Subcutaneous abdominal adipose tissue (tissue), 5 donors: Measurements from ENCODE around the gene IFNAR1.

Experiments
- H3K27ac ChIP-seq: one replicate; pipeline ENCODE4 v1.7.0; 2013; ENCODE audit warnings: low read depth, mild to moderate bottlenecking, inconsistent platforms, low read length, moderate library complexity
- H3K27me3 ChIP-seq, 5 donors: one replicate each; pipeline ENCODE4 v1.7.0; 2013; ENCODE audit warnings: low read length in 5 of 5, inconsistent platforms in 1 of 5; ENCODE audit not compliant: control insufficient read depth in 5 of 5, insufficient read depth in 4 of 5
- H3K36me3 ChIP-seq, 5 donors: one replicate each; pipeline ENCODE4 v1.7.0; 2013; ENCODE audit warnings: low read length in 5 of 5; ENCODE audit not compliant: control insufficient read depth in 5 of 5, insufficient read depth in 5 of 5
- H3K4me1 ChIP-seq, 5 donors: one replicate each; pipeline ENCODE4 v1.7.0; 2013; ENCODE audit warnings: low read length in 5 of 5, mild to moderate bottlenecking in 3 of 5, moderate library complexity in 1 of 5; ENCODE audit not compliant: control insufficient read depth in 5 of 5, insufficient read depth in 5 of 5
- H3K4me3 ChIP-seq, 5 donors: one replicate each; pipeline ENCODE4 v1.7.0; 2013; ENCODE audit warnings: low read length in 5 of 5, low read depth in 1 of 5
- H3K9ac ChIP-seq, 5 donors: one replicate each; pipeline ENCODE4 v1.7.0; 2013; ENCODE audit warnings: low read length in 5 of 5, mild to moderate bottlenecking in 4 of 5, moderate library complexity in 3 of 5
- H3K9me3 ChIP-seq, 5 donors: one replicate each; pipeline ENCODE4 v1.7.0; 2013; ENCODE audit warnings: low read length in 5 of 5; ENCODE audit not compliant: control insufficient read depth in 5 of 5
- donor health status: healthy.
- donor health status: healthy.
- donor health status: healthy.
- donor health status: healthy.
- donor health status: healthy.

Gene IFNAR1

GRCh38 chr21:33305344-33305671, 19.5 kb upstream of the IFNAR1 start:
- Histone ChIP-seq H3K27me3 (no peaks in the 10 kb centered on the region), H3K27ac (no peak overlapping the region), H3K9ac (no peak overlapping the region), H3K9me3 (no peaks in the 10 kb centered on the region), H3K36me3 (no peaks in the 10 kb centered on the region), H3K4me3 (no peak overlapping the region), H3K4me1 (peaks cover 0 to 24% (median 9%) of the 10 kb centered on the region in 5 donors)

GRCh38 chr21:33305938-33306337, 18.8 kb upstream of the IFNAR1 start:
- Histone ChIP-seq H3K27ac (no peak overlapping the region), H3K4me1 (peaks cover 0 to 19% (median 4%) of the 10 kb centered on the region in 5 donors), H3K27me3 (no peaks in the 10 kb centered on the region), H3K36me3 (no peaks in the 10 kb centered on the region), H3K9me3 (no peaks in the 10 kb centered on the region), H3K4me3 (no peak overlapping the region), H3K9ac (no peak overlapping the region)

- H3K9me3 ChIP-seq: no peaks in the 10 kb centered on the region
- H3K9ac ChIP-seq: no peak overlapping the region
- H3K27ac ChIP-seq: no peak overlapping the region
- peaks cover 0 to 8% (median 0%) of the 10 kb centered on the region in 5 donors for H3K4me1 ChIP-seq
- H3K36me3 ChIP-seq: no peaks in the 10 kb centered on the region
- no peak overlapping the region for H3K4me3 ChIP-seq
- H3K27me3 ChIP-seq: no peaks in the 10 kb centered on the region
These were observed 15.9 kb upstream of the IFNAR1 start for GRCh38 chr21:33308586-33309490.

GRCh38 chr21:33309778-33310177, 15.0 kb upstream of the IFNAR1 start:
- H3K27ac ChIP-seq: no peak overlapping the region
- H3K4me3 ChIP-seq: no peak overlapping the region
- H3K9me3 ChIP-seq: no peaks in the 10 kb centered on the region
- H3K4me1 ChIP-seq: peaks cover 0 to 8% (median 0%) of the 10 kb centered on the region in 5 donors
- H3K9ac ChIP-seq: no peak overlapping the region
- no peaks in the 10 kb centered on the region for H3K36me3 ChIP-seq
- H3K27me3 ChIP-seq: no peaks in the 10 kb centered on the region

- Histone ChIP-seq H3K4me1 (peaks cover 0 to 12% (median 0%) of the 10 kb centered on the region in 5 donors), H3K27ac (no peak overlapping the region), H3K36me3 (no peaks in the 10 kb centered on the region), H3K9me3 (no peaks in the 10 kb centered on the region), H3K4me3 (no peak overlapping the region), H3K9ac (no peak overlapping the region), H3K27me3 (no peaks in the 10 kb centered on the region)
These were observed 12.6 kb upstream of the IFNAR1 start for GRCh38 chr21:33312121-33312520.

GRCh38 chr21:33313183-33313582, 11.6 kb upstream of the IFNAR1 start:
- H3K27me3 ChIP-seq: no peaks in the 10 kb centered on the region
- H3K4me1 ChIP-seq: peaks cover 0 to 12% (median 0%) of the 10 kb centered on the region in 5 donors
- H3K9me3 ChIP-seq: no peaks in the 10 kb centered on the region
- no peak overlapping the region for H3K9ac ChIP-seq
- H3K27ac ChIP-seq: no peak overlapping the region
- H3K36me3 ChIP-seq: no peaks in the 10 kb centered on the region
- no peak overlapping the region for H3K4me3 ChIP-seq

- no peaks in the 10 kb centered on the region for H3K27me3 ChIP-seq
- H3K4me1 ChIP-seq: peaks cover 0 to 12% (median 0%) of the 10 kb centered on the region in 5 donors
- H3K4me3 ChIP-seq: no peak overlapping the region
- no peaks in the 10 kb centered on the region for H3K36me3 ChIP-seq
- H3K27ac ChIP-seq: no peak overlapping the region
- no peak overlapping the region for H3K9ac ChIP-seq
- no peaks in the 10 kb centered on the region for H3K9me3 ChIP-seq
These were observed 11.2 kb upstream of the IFNAR1 start for GRCh38 chr21:33313611-33314010.

GRCh38 chr21:33314111-33314510, 10.7 kb upstream of the IFNAR1 start:
- Histone ChIP-seq H3K4me3 (no peak overlapping the region), H3K27ac (no peak overlapping the region), H3K36me3 (no peaks in the 10 kb centered on the region), H3K9ac (no peak overlapping the region), H3K4me1 (peaks cover 0 to 7% (median 0%) of the 10 kb centered on the region in 5 donors), H3K9me3 (no peaks in the 10 kb centered on the region), H3K27me3 (no peaks in the 10 kb centered on the region)

GRCh38 chr21:33315946-33316710, 8.6 kb upstream of the IFNAR1 start:
- Histone ChIP-seq H3K9me3 (no peaks in the 10 kb centered on the region), H3K36me3 (no peaks in the 10 kb centered on the region), H3K9ac (no peak overlapping the region), H3K27ac (no peak overlapping the region), H3K27me3 (no peaks in the 10 kb centered on the region), H3K4me3 (no peak overlapping the region), H3K4me1 (peaks cover 0 to 4% (median 0%) of the 10 kb centered on the region in 5 donors)

GRCh38 chr21:33317145-33317544, 7.6 kb upstream of the IFNAR1 start:
- Histone ChIP-seq H3K9me3 (no peaks in the 10 kb centered on the region), H3K4me1 (peaks cover 0 to 4% (median 0%) of the 10 kb centered on the region in 5 donors), H3K27me3 (no peaks in the 10 kb centered on the region), H3K27ac (no peak overlapping the region), H3K36me3 (no peaks in the 10 kb centered on the region), H3K9ac (no peak overlapping the region), H3K4me3 (no peak overlapping the region)
